HCT116 (cell line): Measurements from ENCODE around the gene ITPR2. TPM values are rescaled to one million over a fixed set of nuclear protein-coding genes. Genes with fewer than 3 reads are reported as not detected.

Experiments
- ATAC-seq: fragments of 200-7000 bp; cut with Tn5 transposase; 2 replicates; pipeline ENCODE4 v1.9.1; 2020; ENCODE audit warnings: mild to moderate bottlenecking, moderate library complexity
- BruUV-seq: library from RNA; stranded (reverse); fragments of 400-500 nt; replicated peaks from 2 replicates; lab custom pipeline; 2021; lab: Mats Ljungman, UMichigan
- CTCF ChIA-PET: fragments of 300-600 bp; sonication (Branson Sonifier 250); formaldehyde crosslinking; loops from one replicate; lab custom pipeline; 2021; ENCODE audit warnings: antibody characterized with exemption; lab: Charles Lee
- POLR2A ChIA-PET: fragments of 300-600, 350-600 bp; sonication (Branson Sonifier 250); formaldehyde crosslinking; loops from one replicate; lab custom pipeline; 2021; ENCODE audit warnings: antibody characterized with exemption; lab: Charles Lee
- RAD21 ChIA-PET, 2 experiments: fragments of 300-600 bp; sonication (Branson Sonifier 250); formaldehyde crosslinking; loops; one replicate each; lab custom pipeline; 2023; ENCODE audit warnings: low total read pairs in 2 of 2; ENCODE audit not compliant: uncharacterized antibody in 2 of 2, unreplicated experiment in 2 of 2, low non-redundant PET in 1 of 2; lab: Charles Lee
- DNase-seq: peaks from one replicate; pipeline ENCODE4 v3.0.0-alpha.2; 2010; ENCODE audit warnings: low read depth, low spot score
- H2AFZ ChIP-seq: fragments of 200-600 bp; shearing (Covaris generic), sonication (generic); 2 replicates; pipeline ENCODE4 v1.6.1; 2017; ENCODE audit warnings: low read depth, mixed run types, mixed read lengths, antibody characterized with exemption, low read length; ENCODE audit not compliant: poor library complexity, severe bottlenecking
- H3K27ac ChIP-seq: 2 replicates; pipeline ENCODE4 v1.5.1; 2012; ENCODE audit warnings: low read depth, low read length
- H3K27me3 ChIP-seq: fragments of 200-600 bp; sonication (generic); 2 replicates; pipeline ENCODE4 v1.6.1; 2016; ENCODE audit warnings: mixed run types, low read length, mixed read lengths; ENCODE audit not compliant: insufficient read depth
- H3K36me3 ChIP-seq, 2 experiments: fragments of 200-500 bp in 1 of 2; fragments of 200-600 bp in 1 of 2; sonication (Bioruptor generic) in 1 of 2; sonication (generic) in 1 of 2; 2 replicates each; pipeline versions ENCODE4 v1.5.1 to v1.6.1; 2014 to 2016; ENCODE audit warnings: low read length in 2 of 2, inconsistent platforms in 1 of 2, mixed read lengths in 1 of 2, mixed run types in 1 of 2; ENCODE audit not compliant: insufficient read depth in 2 of 2, control insufficient read depth in 1 of 2
- H3K4me1 ChIP-seq, 2 experiments: fragments of 200-600 bp in 1 of 2; sonication (generic) in 1 of 2; 2 replicates each; pipeline versions ENCODE4 v1.5.1 to v1.6.1; 2012 to 2017; ENCODE audit warnings: low read length in 2 of 2, inconsistent platforms in 1 of 2, mild to moderate bottlenecking in 1 of 2, mixed read lengths in 1 of 2, mixed run types in 1 of 2, moderate library complexity in 1 of 2; ENCODE audit not compliant: insufficient read depth in 2 of 2, control insufficient read depth in 1 of 2
- H3K4me2 ChIP-seq: fragments of 200-600 bp; sonication (generic); 2 replicates; pipeline ENCODE4 v1.6.1; 2017; ENCODE audit warnings: mixed run types, low read length, mixed read lengths
- H3K4me3 ChIP-seq, 2 experiments: fragments of 200-600 bp in 1 of 2; sonication (generic) in 1 of 2; replicated peaks in 1 of 2; 2 replicates each; pipeline ENCODE4 v1.5.1; 2011 to 2016; ENCODE audit warnings: low read length in 2 of 2, control low read depth in 1 of 2, low read depth in 1 of 2, mild to moderate bottlenecking in 1 of 2, mixed read lengths in 1 of 2, mixed run types in 1 of 2
- H3K79me2 ChIP-seq: fragments of 200-600 bp; sonication (generic); 2 replicates; pipeline ENCODE4 v1.6.1; 2017; ENCODE audit warnings: mild to moderate bottlenecking, mixed run types, low read length, moderate library complexity, mixed read lengths; ENCODE audit not compliant: insufficient read depth
- H3K9ac ChIP-seq: fragments of 200-600 bp; sonication (generic); 2 replicates; pipeline ENCODE4 v1.6.1; 2016; ENCODE audit warnings: low read length, mixed read lengths
- H3K9me2 ChIP-seq: fragments of 200-600 bp; sonication (generic), shearing (Covaris generic); 2 replicates; pipeline ENCODE4 v1.6.1; 2017; ENCODE audit warnings: mixed run types, mild to moderate bottlenecking, moderate library complexity; ENCODE audit not compliant: insufficient read depth
- H3K9me3 ChIP-seq, 2 experiments: fragments of 200-500 bp in 1 of 2; fragments of 200-600 bp in 1 of 2; sonication (Bioruptor generic) in 1 of 2; sonication (generic) in 1 of 2; 2 replicates each; pipeline ENCODE4 v1.6.1; 2014 to 2017; ENCODE audit warnings: low read length in 2 of 2, mixed read lengths in 2 of 2, inconsistent platforms in 1 of 2, low read depth in 1 of 2, mild to moderate bottlenecking in 1 of 2, mixed run types in 1 of 2, moderate library complexity in 1 of 2; ENCODE audit not compliant: control insufficient read depth in 1 of 2, insufficient read depth in 1 of 2
- H4K20me1 ChIP-seq: fragments of 200-600 bp; sonication (generic), shearing (Covaris generic); 2 replicates; pipeline ENCODE4 v1.6.1; 2017; ENCODE audit warnings: mixed run types, mild to moderate bottlenecking, moderate library complexity; ENCODE audit not compliant: insufficient read depth
- CBX3 ChIP-seq: IDR thresholded peaks from 2 replicates; pipeline ENCODE4 v1.6.1; 2012; ENCODE audit warnings: low read depth
- CEBPB ChIP-seq: IDR thresholded peaks from 2 replicates; pipeline ENCODE4 v1.6.1; 2012; ENCODE audit warnings: low read depth
- EGR1 ChIP-seq: IDR thresholded peaks from 2 replicates; pipeline ENCODE4 v1.6.1; 2012; ENCODE audit warnings: low read depth
- ELF1 ChIP-seq: IDR thresholded peaks from 2 replicates; pipeline ENCODE4 v1.6.1; 2012; ENCODE audit warnings: low read depth, borderline replicate concordance
- EZH2 ChIP-seq: fragments of 200-600 bp; sonication (generic); IDR thresholded peaks from 2 replicates; pipeline ENCODE4 v1.6.1; 2017; ENCODE audit warnings: antibody characterized with exemption, mixed run types
- EZH2phosphoT487 ChIP-seq: fragments of 200-600 bp; IDR thresholded peaks from 2 replicates; pipeline ENCODE4 v1.6.1; 2018; ENCODE audit warnings: antibody characterized with exemption, borderline replicate concordance
- FOSL1 ChIP-seq: IDR thresholded peaks from 2 replicates; pipeline ENCODE4 v1.6.1; 2012; ENCODE audit warnings: low read depth
- JUND ChIP-seq: IDR thresholded peaks from 2 replicates; pipeline ENCODE4 v1.6.1; 2012
- POLR2A ChIP-seq: IDR thresholded peaks from 2 replicates; pipeline ENCODE4 v1.7.0; 2011; ENCODE audit warnings: borderline replicate concordance; ENCODE audit not compliant: insufficient read depth, insufficient read length; ENCODE audit errors: extremely low read depth
- POLR2AphosphoS5 ChIP-seq: IDR thresholded peaks from 2 replicates; pipeline ENCODE4 v1.6.1; 2011; ENCODE audit warnings: mild to moderate bottlenecking, low read depth, low read length, moderate library complexity
- RAD21 ChIP-seq: IDR thresholded peaks from 2 replicates; pipeline ENCODE4 v1.6.1; 2012; ENCODE audit warnings: low read depth, mild to moderate bottlenecking
- SIN3A ChIP-seq: IDR thresholded peaks from 2 replicates; pipeline ENCODE4 v1.6.1; 2012; ENCODE audit warnings: low read depth
- TCF7L2 ChIP-seq: IDR thresholded peaks from 2 replicates; pipeline ENCODE4 v1.7.0; 2011; ENCODE audit warnings: borderline replicate concordance, inconsistent platforms; ENCODE audit not compliant: insufficient read depth, insufficient read length; ENCODE audit errors: extremely low read depth
- ZFX ChIP-seq: fragments of 450-650 bp; IDR thresholded peaks from 2 replicates; pipeline ENCODE4 v1.6.1; 2017
- ZNF274 ChIP-seq: fragments of 200-500 bp; sonication (Bioruptor generic); IDR thresholded peaks from 2 replicates; pipeline ENCODE4 v1.6.1; 2014; ENCODE audit warnings: mild to moderate bottlenecking, low read depth, low read length, inconsistent platforms
- intact Hi-C: fragments of 100-400 bp; cut with micrococcal nuclease; formaldehyde crosslinking; loops from 2 replicates; pipeline ENCODE4 v1.10.0; 2022
- total RNA-seq: library from RNA; stranded (reverse); gene quantifications from one replicate; pipeline ENCODE4 v1.2.1, GENCODE V29; 2021; ENCODE audit not compliant: unreplicated experiment
- TF ChIP-seq, protein P1 (sequence below): IDR thresholded peaks from 2 replicates; pipeline ENCODE4 v1.6.1; 2012
- TF ChIP-seq, protein P2 (sequence below): IDR thresholded peaks from 2 replicates; pipeline ENCODE4 v1.6.1; 2012
- TF ChIP-seq, protein P3 (sequence below), 3 experiments: fragments of 200-600 bp in 1 of 3; sonication (generic) in 1 of 3; IDR thresholded peaks in 2 of 3; conservative IDR thresholded peaks in 1 of 3; 2 replicates each; pipeline ENCODE4 v1.5.1; 2012 to 2017; ENCODE audit warnings: low read depth in 2 of 3, low read length in 2 of 3, antibody characterized with exemption in 1 of 3, borderline replicate concordance in 1 of 3, control low read depth in 1 of 3, mild to moderate bottlenecking in 1 of 3, mixed read lengths in 1 of 3, mixed run types in 1 of 3, moderate library complexity in 1 of 3; ENCODE audit not compliant: insufficient read depth in 1 of 3
- TF ChIP-seq, protein P4 (sequence below): IDR thresholded peaks from 2 replicates; pipeline ENCODE4 v1.6.1; 2012; ENCODE audit warnings: low read depth

Gene ITPR2
- total RNA-seq, 1 experiment from 2014 or later: 6.5 TPM

DNA sequence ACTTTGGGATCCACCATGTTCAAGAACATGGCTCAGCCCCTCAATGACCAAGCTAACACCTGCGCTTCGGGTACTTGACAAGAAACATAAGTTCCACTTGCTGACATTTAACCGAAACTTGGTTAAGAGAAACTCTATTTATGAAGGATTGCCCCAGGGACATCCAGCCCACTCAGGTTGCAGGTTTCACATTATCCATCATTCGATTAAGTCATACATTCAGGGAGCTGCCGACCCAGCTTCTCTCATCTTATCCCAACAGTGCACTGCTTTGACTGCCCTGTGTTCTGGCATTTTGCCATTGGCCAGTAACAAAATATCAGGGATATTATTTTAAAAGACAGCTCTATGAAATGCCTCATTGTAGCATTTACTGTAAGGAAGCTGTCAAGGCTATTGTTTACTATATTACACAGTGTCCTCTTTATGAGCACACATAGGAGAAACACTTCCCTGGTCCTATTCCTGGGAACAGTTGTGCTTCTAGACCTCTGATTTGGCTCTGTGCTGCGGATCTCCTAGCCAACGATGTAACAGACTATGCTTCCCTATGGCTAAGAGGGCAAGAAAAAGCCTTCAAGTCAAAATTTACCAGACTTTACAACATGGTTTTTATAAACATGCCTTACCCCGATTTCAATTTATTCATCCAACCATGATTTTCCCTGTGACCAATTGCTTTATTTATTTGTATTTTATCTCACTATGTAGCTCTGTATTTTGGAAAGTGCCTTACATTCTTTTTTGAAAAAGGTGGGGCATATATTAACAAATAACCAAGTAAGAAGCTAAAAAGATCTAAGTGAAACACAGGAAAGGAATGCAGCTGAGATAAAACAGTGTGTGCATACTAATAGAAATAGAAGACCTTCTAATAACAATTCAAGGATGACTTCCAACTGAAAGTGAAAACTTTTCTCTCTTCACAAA is 109.3 kb downstream of the ITPR2 start (continued):
- TF ChIP-seq POLR2A (no peak), FOSL1 (no peak), ZNF274 (no peak), EZH2phosphoT487 (no peak), TCF7L2 (no peak), POLR2AphosphoS5 (no peak), EGR1 (no peak), JUND (no peak), ZFX (no peak), SIN3A (no peak)
- TF ChIP-seq, protein P1, sequence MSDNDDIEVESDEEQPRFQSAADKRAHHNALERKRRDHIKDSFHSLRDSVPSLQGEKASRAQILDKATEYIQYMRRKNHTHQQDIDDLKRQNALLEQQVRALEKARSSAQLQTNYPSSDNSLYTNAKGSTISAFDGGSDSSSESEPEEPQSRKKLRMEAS: no peak
- TF ChIP-seq, protein P2, sequence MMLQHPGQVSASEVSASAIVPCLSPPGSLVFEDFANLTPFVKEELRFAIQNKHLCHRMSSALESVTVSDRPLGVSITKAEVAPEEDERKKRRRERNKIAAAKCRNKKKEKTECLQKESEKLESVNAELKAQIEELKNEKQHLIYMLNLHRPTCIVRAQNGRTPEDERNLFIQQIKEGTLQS: no peak
- TF ChIP-seq, all 23 proteins: peak for 0

DNA sequence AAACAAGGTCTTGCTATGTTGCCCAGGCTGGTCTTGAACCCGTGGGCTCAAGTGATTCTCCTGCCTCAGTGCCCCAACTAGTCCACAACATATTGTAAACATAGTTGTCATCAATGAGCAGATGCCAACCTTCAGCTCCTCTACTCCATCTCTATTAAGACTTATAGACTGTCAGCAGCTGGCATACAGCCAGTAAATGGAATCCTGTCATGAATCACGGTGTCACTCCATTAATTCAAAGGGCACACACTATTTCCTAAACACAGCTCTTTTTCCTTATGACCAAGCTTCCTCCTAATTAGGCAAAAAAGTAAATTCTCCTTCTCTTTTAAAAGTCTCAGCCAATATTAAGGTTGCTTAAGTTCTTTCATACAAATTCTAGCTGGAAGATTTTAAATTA is 111.2 kb downstream of the ITPR2 start:
- intact Hi-C loops: no loop called here
- H4K20me1 ChIP-seq: no peaks in the 10 kb centered on the region
- H3K9ac ChIP-seq: no peak overlapping the region
- no peaks in the 10 kb centered on the region for H3K9me3 ChIP-seq
- H3K79me2 ChIP-seq: no peaks in the 10 kb centered on the region
- BruUV-seq: no TSS peak
- POLR2A ChIA-PET: no interaction called here
- CTCF ChIA-PET: no interaction called here
- no peak for DNase-seq
- ATAC-seq: no peak
- H3K4me3 ChIP-seq: no peak overlapping the region
- H3K9me2 ChIP-seq: no peaks in the 10 kb centered on the region
- no peaks in the 10 kb centered on the region for H3K27me3 ChIP-seq
- H2AFZ ChIP-seq: no peak overlapping the region
- no peak overlapping the region for H3K4me2 ChIP-seq
- peaks cover 0 to 4% of the 10 kb centered on the region in 2 experiments; a peak in 1 of 4 replicates for H3K4me1 ChIP-seq
- H3K27ac ChIP-seq: no peak overlapping the region
- RAD21 ChIA-PET: no interaction called here
- no peaks in the 10 kb centered on the region for H3K36me3 ChIP-seq
- TF ChIP-seq, protein P3, sequence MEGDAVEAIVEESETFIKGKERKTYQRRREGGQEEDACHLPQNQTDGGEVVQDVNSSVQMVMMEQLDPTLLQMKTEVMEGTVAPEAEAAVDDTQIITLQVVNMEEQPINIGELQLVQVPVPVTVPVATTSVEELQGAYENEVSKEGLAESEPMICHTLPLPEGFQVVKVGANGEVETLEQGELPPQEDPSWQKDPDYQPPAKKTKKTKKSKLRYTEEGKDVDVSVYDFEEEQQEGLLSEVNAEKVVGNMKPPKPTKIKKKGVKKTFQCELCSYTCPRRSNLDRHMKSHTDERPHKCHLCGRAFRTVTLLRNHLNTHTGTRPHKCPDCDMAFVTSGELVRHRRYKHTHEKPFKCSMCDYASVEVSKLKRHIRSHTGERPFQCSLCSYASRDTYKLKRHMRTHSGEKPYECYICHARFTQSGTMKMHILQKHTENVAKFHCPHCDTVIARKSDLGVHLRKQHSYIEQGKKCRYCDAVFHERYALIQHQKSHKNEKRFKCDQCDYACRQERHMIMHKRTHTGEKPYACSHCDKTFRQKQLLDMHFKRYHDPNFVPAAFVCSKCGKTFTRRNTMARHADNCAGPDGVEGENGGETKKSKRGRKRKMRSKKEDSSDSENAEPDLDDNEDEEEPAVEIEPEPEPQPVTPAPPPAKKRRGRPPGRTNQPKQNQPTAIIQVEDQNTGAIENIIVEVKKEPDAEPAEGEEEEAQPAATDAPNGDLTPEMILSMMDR (IDR thresholded peaks at IDR 0.05 in 2 of 3, conservative IDR thresholded peaks at IDR 0.05 in 1 of 3; ENCODE audit: borderline replicate concordance in 1 of 3, insufficient read depth in 1 of 3, low read depth in 2 of 3, low read length in 2 of 3): no peak
- TF ChIP-seq RAD21 (no peak), CEBPB (no peak), TCF7L2 (no peak), ZNF274 (no peak), POLR2A (no peak), ELF1 (no peak), FOSL1 (no peak), JUND (no peak), EZH2 (no peak), SIN3A (no peak), CBX3 (no peak)
- TF ChIP-seq, protein P2: no peak
- TF ChIP-seq, protein P4, sequence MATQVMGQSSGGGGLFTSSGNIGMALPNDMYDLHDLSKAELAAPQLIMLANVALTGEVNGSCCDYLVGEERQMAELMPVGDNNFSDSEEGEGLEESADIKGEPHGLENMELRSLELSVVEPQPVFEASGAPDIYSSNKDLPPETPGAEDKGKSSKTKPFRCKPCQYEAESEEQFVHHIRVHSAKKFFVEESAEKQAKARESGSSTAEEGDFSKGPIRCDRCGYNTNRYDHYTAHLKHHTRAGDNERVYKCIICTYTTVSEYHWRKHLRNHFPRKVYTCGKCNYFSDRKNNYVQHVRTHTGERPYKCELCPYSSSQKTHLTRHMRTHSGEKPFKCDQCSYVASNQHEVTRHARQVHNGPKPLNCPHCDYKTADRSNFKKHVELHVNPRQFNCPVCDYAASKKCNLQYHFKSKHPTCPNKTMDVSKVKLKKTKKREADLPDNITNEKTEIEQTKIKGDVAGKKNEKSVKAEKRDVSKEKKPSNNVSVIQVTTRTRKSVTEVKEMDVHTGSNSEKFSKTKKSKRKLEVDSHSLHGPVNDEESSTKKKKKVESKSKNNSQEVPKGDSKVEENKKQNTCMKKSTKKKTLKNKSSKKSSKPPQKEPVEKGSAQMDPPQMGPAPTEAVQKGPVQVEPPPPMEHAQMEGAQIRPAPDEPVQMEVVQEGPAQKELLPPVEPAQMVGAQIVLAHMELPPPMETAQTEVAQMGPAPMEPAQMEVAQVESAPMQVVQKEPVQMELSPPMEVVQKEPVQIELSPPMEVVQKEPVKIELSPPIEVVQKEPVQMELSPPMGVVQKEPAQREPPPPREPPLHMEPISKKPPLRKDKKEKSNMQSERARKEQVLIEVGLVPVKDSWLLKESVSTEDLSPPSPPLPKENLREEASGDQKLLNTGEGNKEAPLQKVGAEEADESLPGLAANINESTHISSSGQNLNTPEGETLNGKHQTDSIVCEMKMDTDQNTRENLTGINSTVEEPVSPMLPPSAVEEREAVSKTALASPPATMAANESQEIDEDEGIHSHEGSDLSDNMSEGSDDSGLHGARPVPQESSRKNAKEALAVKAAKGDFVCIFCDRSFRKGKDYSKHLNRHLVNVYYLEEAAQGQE: no peak
